ENCODE results near the gene PDE6B. TPM values are rescaled to one million over a fixed set of nuclear protein-coding genes. Genes with fewer than 3 reads are reported as not detected.

PDE6B gene
- total and polyA plus RNA-seq, 2 experiments from 2014 or later = 3.4 to 5.0 TPM

DNA sequence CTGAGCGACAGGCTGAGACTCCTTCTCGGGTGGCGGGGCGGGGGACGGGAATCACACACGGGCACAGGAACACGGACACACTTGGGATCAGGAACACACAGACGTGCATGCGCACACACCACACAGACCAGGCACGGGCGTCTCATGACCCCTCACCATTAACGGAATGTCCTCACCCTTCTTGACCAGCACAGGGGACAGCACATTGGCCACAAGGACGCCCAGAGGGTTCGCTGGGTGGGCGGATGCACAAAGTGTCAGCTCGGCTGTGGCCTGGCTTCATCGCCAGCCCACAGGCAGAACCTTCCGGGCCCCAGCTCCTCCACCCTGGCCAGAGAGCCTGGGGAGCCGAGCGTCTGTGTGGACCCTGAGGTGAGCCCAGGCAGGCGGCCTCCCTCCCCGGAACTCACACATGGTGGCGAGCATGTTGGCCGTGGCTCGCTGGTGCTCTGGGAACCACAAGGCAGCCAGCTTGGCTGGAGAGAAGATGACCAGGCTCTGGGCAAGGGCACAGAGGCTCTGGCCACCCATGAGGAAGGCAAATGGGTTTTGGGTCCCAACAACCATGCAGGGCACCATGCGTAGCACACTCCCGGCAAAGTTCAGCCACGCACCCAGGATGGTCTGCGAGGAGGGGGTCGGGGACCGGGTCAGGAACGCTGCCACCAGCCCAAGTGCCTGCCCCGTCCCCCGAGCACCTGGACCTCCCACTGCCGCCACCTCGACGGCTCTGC lies 60.5 kb downstream of the PDE6B start:
- no peak overlapping the region for H2AFZ ChIP-seq
- no peak overlapping the region for H3K27ac ChIP-seq (ENCODE audit: low read depth)
- no peaks in the 10 kb centered on the region for H4K20me1 ChIP-seq (replicated peaks; ENCODE audit: insufficient read depth)
- no peak overlapping the region for H3K4me2 ChIP-seq
- Mint-ChIP-seq H3K27ac (no peak overlapping the region), H3K9me3 (no peaks in the 10 kb centered on the region; the same call in 1 of the 3 replicates), H3K27me3 (ENCODE audit: insufficient read depth, low read depth, poor library complexity) (peaks cover 8% of the 10 kb centered on the region), H3K36me3 (ENCODE audit: low read depth) (no peaks in the 10 kb centered on the region; the same call in 2 of the 3 replicates), H3K4me3 (no peak overlapping the region), H3K4me1 (peaks cover 19% of the 10 kb centered on the region)
- no peaks in the 10 kb centered on the region for H3K79me2 ChIP-seq (replicated peaks; ENCODE audit: insufficient read depth)
- H3F3A ChIP-seq (replicated peaks; ENCODE audit: low read depth) = peaks cover 10% of the 10 kb centered on the region; the same call in 1 of the 2 replicates
- ATAC-seq (no peak), DNase-seq (ENCODE audit: low spot score) (no peak)
- H3K36me3 ChIP-seq (ENCODE audit: insufficient read depth) = no peaks in the 10 kb centered on the region
- H3K4me3 ChIP-seq = no peak overlapping the region
- no peaks in the 10 kb centered on the region for H3K9me2 ChIP-seq (ENCODE audit: insufficient read depth)
- no peaks in the 10 kb centered on the region for H3K27me3 ChIP-seq (ENCODE audit: insufficient read depth)
- TF ChIP-seq, protein P1, sequence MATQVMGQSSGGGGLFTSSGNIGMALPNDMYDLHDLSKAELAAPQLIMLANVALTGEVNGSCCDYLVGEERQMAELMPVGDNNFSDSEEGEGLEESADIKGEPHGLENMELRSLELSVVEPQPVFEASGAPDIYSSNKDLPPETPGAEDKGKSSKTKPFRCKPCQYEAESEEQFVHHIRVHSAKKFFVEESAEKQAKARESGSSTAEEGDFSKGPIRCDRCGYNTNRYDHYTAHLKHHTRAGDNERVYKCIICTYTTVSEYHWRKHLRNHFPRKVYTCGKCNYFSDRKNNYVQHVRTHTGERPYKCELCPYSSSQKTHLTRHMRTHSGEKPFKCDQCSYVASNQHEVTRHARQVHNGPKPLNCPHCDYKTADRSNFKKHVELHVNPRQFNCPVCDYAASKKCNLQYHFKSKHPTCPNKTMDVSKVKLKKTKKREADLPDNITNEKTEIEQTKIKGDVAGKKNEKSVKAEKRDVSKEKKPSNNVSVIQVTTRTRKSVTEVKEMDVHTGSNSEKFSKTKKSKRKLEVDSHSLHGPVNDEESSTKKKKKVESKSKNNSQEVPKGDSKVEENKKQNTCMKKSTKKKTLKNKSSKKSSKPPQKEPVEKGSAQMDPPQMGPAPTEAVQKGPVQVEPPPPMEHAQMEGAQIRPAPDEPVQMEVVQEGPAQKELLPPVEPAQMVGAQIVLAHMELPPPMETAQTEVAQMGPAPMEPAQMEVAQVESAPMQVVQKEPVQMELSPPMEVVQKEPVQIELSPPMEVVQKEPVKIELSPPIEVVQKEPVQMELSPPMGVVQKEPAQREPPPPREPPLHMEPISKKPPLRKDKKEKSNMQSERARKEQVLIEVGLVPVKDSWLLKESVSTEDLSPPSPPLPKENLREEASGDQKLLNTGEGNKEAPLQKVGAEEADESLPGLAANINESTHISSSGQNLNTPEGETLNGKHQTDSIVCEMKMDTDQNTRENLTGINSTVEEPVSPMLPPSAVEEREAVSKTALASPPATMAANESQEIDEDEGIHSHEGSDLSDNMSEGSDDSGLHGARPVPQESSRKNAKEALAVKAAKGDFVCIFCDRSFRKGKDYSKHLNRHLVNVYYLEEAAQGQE (IDR thresholded peaks at IDR 0.05; ENCODE audit: unreplicated experiment) = no peak
- no peak for TF ChIP-seq EZH2phosphoT487 (IDR thresholded peaks at IDR 0.05; ENCODE audit: unreplicated experiment)
- no peak for TF ChIP-seq ZNF114 (CRISPR knock-in tag; IDR thresholded peaks at IDR 0.05)
- TF ChIP-seq POLR2AphosphoS5 (IDR thresholded peaks at IDR 0.05; ENCODE audit: low read depth) = no peak
- TF ChIP-seq EZH2 (IDR thresholded peaks at IDR 0.05; ENCODE audit: low read depth, unreplicated experiment) = no peak
- no peak for TF ChIP-seq ZNF331 (CRISPR knock-in tag; IDR thresholded peaks at IDR 0.05; ENCODE audit: low read depth)
- TF ChIP-seq, protein P2, sequence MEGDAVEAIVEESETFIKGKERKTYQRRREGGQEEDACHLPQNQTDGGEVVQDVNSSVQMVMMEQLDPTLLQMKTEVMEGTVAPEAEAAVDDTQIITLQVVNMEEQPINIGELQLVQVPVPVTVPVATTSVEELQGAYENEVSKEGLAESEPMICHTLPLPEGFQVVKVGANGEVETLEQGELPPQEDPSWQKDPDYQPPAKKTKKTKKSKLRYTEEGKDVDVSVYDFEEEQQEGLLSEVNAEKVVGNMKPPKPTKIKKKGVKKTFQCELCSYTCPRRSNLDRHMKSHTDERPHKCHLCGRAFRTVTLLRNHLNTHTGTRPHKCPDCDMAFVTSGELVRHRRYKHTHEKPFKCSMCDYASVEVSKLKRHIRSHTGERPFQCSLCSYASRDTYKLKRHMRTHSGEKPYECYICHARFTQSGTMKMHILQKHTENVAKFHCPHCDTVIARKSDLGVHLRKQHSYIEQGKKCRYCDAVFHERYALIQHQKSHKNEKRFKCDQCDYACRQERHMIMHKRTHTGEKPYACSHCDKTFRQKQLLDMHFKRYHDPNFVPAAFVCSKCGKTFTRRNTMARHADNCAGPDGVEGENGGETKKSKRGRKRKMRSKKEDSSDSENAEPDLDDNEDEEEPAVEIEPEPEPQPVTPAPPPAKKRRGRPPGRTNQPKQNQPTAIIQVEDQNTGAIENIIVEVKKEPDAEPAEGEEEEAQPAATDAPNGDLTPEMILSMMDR (conservative IDR thresholded peaks at IDR 0.05; ENCODE audit: low read depth in 2 of 2) = no peak
- TF ChIP-seq, protein P3, sequence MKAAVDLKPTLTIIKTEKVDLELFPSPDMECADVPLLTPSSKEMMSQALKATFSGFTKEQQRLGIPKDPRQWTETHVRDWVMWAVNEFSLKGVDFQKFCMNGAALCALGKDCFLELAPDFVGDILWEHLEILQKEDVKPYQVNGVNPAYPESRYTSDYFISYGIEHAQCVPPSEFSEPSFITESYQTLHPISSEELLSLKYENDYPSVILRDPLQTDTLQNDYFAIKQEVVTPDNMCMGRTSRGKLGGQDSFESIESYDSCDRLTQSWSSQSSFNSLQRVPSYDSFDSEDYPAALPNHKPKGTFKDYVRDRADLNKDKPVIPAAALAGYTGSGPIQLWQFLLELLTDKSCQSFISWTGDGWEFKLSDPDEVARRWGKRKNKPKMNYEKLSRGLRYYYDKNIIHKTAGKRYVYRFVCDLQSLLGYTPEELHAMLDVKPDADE (IDR thresholded peaks at IDR 0.05) = no peak
- TF ChIP-seq CREB1 (CRISPR knock-in tag; IDR thresholded peaks at IDR 0.05; ENCODE audit: low read depth) = no peak
- TF ChIP-seq, protein P4, sequence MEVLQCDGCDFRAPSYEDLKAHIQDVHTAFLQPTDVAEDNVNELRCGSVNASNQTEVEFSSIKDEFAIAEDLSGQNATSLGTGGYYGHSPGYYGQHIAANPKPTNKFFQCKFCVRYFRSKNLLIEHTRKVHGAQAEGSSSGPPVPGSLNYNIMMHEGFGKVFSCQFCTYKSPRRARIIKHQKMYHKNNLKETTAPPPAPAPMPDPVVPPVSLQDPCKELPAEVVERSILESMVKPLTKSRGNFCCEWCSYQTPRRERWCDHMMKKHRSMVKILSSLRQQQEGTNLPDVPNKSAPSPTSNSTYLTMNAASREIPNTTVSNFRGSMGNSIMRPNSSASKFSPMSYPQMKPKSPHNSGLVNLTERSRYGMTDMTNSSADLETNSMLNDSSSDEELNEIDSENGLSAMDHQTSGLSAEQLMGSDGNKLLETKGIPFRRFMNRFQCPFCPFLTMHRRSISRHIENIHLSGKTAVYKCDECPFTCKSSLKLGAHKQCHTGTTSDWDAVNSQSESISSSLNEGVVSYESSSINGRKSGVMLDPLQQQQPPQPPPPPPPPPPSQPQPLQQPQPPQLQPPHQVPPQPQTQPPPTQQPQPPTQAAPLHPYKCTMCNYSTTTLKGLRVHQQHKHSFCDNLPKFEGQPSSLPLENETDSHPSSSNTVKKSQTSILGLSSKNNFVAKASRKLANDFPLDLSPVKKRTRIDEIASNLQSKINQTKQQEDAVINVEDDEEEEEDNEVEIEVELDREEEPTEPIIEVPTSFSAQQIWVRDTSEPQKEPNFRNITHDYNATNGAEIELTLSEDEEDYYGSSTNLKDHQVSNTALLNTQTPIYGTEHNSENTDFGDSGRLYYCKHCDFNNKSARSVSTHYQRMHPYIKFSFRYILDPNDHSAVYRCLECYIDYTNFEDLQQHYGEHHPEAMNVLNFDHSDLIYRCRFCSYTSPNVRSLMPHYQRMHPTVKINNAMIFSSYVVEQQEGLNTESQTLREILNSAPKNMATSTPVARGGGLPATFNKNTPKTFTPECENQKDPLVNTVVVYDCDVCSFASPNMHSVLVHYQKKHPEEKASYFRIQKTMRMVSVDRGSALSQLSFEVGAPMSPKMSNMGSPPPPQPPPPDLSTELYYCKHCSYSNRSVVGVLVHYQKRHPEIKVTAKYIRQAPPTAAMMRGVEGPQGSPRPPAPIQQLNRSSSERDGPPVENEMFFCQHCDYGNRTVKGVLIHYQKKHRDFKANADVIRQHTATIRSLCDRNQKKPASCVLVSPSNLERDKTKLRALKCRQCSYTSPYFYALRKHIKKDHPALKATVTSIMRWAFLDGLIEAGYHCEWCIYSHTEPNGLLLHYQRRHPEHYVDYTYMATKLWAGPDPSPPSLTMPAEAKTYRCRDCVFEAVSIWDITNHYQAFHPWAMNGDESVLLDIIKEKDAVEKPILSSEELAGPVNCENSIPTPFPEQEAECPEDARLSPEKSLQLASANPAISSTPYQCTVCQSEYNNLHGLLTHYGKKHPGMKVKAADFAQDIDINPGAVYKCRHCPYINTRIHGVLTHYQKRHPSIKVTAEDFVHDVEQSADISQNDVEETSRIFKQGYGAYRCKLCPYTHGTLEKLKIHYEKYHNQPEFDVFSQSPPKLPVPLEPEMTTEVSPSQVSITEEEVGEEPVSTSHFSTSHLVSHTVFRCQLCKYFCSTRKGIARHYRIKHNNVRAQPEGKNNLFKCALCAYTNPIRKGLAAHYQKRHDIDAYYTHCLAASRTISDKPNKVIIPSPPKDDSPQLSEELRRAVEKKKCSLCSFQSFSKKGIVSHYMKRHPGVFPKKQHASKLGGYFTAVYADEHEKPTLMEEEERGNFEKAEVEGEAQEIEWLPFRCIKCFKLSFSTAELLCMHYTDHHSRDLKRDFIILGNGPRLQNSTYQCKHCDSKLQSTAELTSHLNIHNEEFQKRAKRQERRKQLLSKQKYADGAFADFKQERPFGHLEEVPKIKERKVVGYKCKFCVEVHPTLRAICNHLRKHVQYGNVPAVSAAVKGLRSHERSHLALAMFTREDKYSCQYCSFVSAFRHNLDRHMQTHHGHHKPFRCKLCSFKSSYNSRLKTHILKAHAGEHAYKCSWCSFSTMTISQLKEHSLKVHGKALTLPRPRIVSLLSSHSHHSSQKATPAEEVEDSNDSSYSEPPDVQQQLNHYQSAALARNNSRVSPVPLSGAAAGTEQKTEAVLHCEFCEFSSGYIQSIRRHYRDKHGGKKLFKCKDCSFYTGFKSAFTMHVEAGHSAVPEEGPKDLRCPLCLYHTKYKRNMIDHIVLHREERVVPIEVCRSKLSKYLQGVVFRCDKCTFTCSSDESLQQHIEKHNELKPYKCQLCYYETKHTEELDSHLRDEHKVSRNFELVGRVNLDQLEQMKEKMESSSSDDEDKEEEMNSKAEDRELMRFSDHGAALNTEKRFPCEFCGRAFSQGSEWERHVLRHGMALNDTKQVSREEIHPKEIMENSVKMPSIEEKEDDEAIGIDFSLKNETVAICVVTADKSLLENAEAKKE (CRISPR knock-in tag; IDR thresholded peaks at IDR 0.05) = no peak
- TF ChIP-seq STAT1 (IDR thresholded peaks at IDR 0.05; ENCODE audit: unreplicated experiment) = no peak
- no peak for TF ChIP-seq NANOG (IDR thresholded peaks at IDR 0.05; ENCODE audit: borderline replicate concordance)
- no peak for TF ChIP-seq JUNB (IDR thresholded peaks at IDR 0.05; ENCODE audit: unreplicated experiment)
- H3K4me1 ChIP-seq (ENCODE audit: insufficient read depth) = peaks cover 8% of the 10 kb centered on the region

Data from GM23338 (cell line).